DOHH2 (cell line): ENCODE results near the gene CREB1.

Source experiments
- EZH2phosphoT487 ChIP-seq: fragments of 200-600 bp; sonication (generic); IDR thresholded peaks from 2 replicates; pipeline ENCODE4 v1.6.1; 2017; ENCODE audit warnings: borderline replicate concordance, mild to moderate bottlenecking, antibody characterized with exemption, low read length, moderate library complexity, mixed read lengths
- TF ChIP-seq, protein P1 (sequence below): fragments of 200-600 bp; sonication (generic); IDR thresholded peaks from one replicate; pipeline ENCODE4 v1.5.1; 2014; ENCODE audit warnings: antibody characterized with exemption, mild to moderate bottlenecking, low read depth, low read length; ENCODE audit not compliant: poor library complexity, severe bottlenecking

DNA sequence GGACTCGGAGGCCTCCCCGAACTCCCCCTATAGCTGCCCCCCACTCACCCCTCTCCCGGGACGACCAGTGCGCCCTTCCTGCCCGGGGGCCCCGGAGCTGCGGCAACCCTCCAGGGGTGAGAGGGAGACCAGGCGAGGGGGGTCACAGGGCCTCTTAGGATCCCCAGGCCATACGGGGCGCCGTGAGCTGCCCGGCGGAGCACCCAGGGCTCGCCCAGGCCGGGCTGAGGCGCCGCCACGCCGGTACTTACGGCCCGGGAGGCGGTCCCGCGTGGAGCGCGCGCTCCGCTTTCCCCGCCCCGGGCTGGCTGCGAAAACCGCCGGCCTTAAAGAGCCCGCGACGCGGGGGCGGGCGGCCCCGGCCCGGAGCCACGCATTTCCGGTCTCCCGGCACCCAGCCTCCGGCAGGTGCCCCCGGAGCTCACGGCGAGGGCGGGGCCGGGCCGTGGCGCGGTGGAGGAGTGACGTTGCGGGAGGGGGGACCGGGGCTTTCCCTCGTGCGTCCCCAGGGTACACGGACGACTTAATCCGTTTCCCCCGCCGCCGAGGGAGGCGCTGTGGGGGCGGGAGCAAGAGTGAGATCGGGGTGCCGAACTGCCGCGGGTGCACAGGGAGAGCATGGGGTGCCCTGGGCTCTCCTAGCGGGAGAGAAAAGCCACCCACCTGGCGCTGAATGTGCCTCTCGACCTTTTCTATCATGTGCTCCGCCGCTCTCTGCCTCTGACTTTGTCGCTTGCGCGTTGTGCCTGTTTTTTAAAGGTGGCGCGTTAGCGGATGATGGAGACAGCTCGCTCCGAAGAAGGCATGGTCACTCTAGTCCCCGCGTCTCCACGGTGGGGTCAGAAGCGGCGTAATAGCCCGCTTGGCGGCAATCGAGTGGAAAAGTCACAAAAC lies 95.5 kb downstream of the CREB1 start, which contains the start of gene METTL21A:
- no peak for TF ChIP-seq EZH2phosphoT487
- TF ChIP-seq, protein P1, sequence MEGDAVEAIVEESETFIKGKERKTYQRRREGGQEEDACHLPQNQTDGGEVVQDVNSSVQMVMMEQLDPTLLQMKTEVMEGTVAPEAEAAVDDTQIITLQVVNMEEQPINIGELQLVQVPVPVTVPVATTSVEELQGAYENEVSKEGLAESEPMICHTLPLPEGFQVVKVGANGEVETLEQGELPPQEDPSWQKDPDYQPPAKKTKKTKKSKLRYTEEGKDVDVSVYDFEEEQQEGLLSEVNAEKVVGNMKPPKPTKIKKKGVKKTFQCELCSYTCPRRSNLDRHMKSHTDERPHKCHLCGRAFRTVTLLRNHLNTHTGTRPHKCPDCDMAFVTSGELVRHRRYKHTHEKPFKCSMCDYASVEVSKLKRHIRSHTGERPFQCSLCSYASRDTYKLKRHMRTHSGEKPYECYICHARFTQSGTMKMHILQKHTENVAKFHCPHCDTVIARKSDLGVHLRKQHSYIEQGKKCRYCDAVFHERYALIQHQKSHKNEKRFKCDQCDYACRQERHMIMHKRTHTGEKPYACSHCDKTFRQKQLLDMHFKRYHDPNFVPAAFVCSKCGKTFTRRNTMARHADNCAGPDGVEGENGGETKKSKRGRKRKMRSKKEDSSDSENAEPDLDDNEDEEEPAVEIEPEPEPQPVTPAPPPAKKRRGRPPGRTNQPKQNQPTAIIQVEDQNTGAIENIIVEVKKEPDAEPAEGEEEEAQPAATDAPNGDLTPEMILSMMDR = peak; percentile 66
